ENCODE results near the gene DNAH2. TPM values are rescaled to one million over a fixed set of nuclear protein-coding genes. Genes with fewer than 3 reads are reported as not detected.

Gene DNAH2
- total and polyA plus RNA-seq, 3 donors from 2014 or later = 11.7 to 24.9 (median 22.7) TPM

GRCh38 chr17:7687072-7687907 is 30.3 kb upstream of the DNAH2 start, which contains the start of gene TP53:
TSS of gene TP53 (minus strand) at chr17:7687490. CDS start at chr17:7676594, 10,896 bp downstream.
- Histone ChIP-seq H3K4me3 (peak within 1 kb of the TSS; percentile 85 to 92), H3K36me3 (ENCODE audit: low read depth, missing control alignments) (no peaks in the 10 kb centered on the region), H3K9me3 (no peaks in the 10 kb centered on the region), H3K27ac (peak within 1 kb of the TSS; percentile 84 to 96), H3K27me3 (no peaks in the 10 kb centered on the region), H3K4me1 (peaks cover 24% of the 10 kb centered on the region)
- WGBS, 2 donors = 0% methylated on average over 26 to 30 of the region's 30 CpGs
- peak; percentile 96 for DNase-seq
- intact Hi-C loops (cut with DNase I; ENCODE audit: low total_unique reads) = no loop called here
- TF ChIP-seq CTCF (IDR thresholded peaks at IDR 0.05) (peak in 2 of 3 experiments; percentile 30 to 43), POLR2A (IDR thresholded peaks at IDR 0.05) (peak; percentile 8)

- no peaks in the 10 kb centered on the region for H3K9me3 ChIP-seq
- WGBS, 2 donors = 0 to 1% methylated on average over 16 to 51 of the region's 51 CpGs
- H3K4me3 ChIP-seq = peak within 1 kb of the TSS; percentile 85 to 92
- peaks cover 24% of the 10 kb centered on the region for H3K4me1 ChIP-seq
- no peaks in the 10 kb centered on the region for H3K36me3 ChIP-seq (ENCODE audit: low read depth, missing control alignments)
- peak within 1 kb of the TSS; percentile 84 to 96 for H3K27ac ChIP-seq
- TF ChIP-seq POLR2A (IDR thresholded peaks at IDR 0.05) (no peak), CTCF (IDR thresholded peaks at IDR 0.05) (peak; percentile 98 to 99 (median 99))
- DNase-seq = peak; percentile 99
- H3K27me3 ChIP-seq = no peaks in the 10 kb centered on the region
- intact Hi-C loops (cut with DNase I; ENCODE audit: low total_unique reads) = no loop called here
Observed at GRCh38 chr17:7687908-7688807, 29.4 kb upstream of the DNAH2 start, which contains the start of gene WRAP53. TSS of gene WRAP53 (plus strand) at chr17:7688477. CDS start at chr17:7688649, 172 bp downstream.

- WGBS, 2 donors = 6 to 9% methylated on average over 13 of the region's 13 CpGs
- Histone ChIP-seq H3K36me3 (ENCODE audit: low read depth, missing control alignments) (no peaks in the 10 kb centered on the region), H3K4me3 (peak overlapping the region; percentile 51 to 92), H3K4me1 (peaks cover 23% of the 10 kb centered on the region), H3K27me3 (no peaks in the 10 kb centered on the region), H3K9me3 (no peaks in the 10 kb centered on the region), H3K27ac (peak overlapping the region in 1 of 2 donors; percentile 60)
- no peak for TF ChIP-seq POLR2A (IDR thresholded peaks at IDR 0.05)
- TF ChIP-seq CTCF (IDR thresholded peaks at IDR 0.05) = no peak
- DNase-seq = no peak
- intact Hi-C loops (cut with DNase I; ENCODE audit: low total_unique reads) = no loop called here
Observed at GRCh38 chr17:7688808-7689316, 28.7 kb upstream of the DNAH2 start.

GRCh38 chr17:7695586-7695985 is 22.0 kb upstream of the DNAH2 start:
- Histone ChIP-seq H3K27ac (no peak overlapping the region), H3K4me3 (peak overlapping the region in 1 of 2 donors; percentile 13), H3K9me3 (no peaks in the 10 kb centered on the region), H3K4me1 (peaks cover 3% of the 10 kb centered on the region), H3K27me3 (no peaks in the 10 kb centered on the region), H3K36me3 (ENCODE audit: low read depth, missing control alignments) (no peaks in the 10 kb centered on the region)
- TF ChIP-seq POLR2A (IDR thresholded peaks at IDR 0.05) = no peak
- TF ChIP-seq CTCF (IDR thresholded peaks at IDR 0.05) = no peak
- 70 to 84% methylated on average over 10 of the region's 10 CpGs for WGBS, 2 donors
- intact Hi-C loops (cut with DNase I; ENCODE audit: low total_unique reads) = no loop called here
- DNase-seq = no peak

All from testis (tissue), 3 donors.